Neural progenitor cell (in vitro differentiated cells): ENCODE data around the gene MTSS2.

Experiments
- CTCF ChIP-seq: fragments of 200-600 bp; sonication (generic); IDR thresholded peaks from 2 replicates; pipeline ENCODE4 v1.5.1; 2017; ENCODE audit warnings: antibody characterized with exemption, mild to moderate bottlenecking
- EZH2 ChIP-seq: fragments of 200-600 bp; sonication (generic); IDR thresholded peaks from 2 replicates; pipeline ENCODE4 v1.6.1; 2017; ENCODE audit warnings: antibody characterized with exemption, mild to moderate bottlenecking, moderate library complexity

GRCh38 chr16:70660672-70661350 lies 25.0 kb downstream of the MTSS2 start:
- TF ChIP-seq CTCF (no peak), EZH2 (no peak)
